Measurements from ENCODE around the gene PGBD2. TPM values are rescaled to one million over a fixed set of nuclear protein-coding genes. Genes with fewer than 3 reads are reported as not detected.

The PGBD2 gene
- total and polyA plus RNA-seq, 2 of the 13 experiments (the other 11 are each of a cell fraction or from before 2014, with no cell fraction given): 6.0 to 7.4 TPM

DNA sequence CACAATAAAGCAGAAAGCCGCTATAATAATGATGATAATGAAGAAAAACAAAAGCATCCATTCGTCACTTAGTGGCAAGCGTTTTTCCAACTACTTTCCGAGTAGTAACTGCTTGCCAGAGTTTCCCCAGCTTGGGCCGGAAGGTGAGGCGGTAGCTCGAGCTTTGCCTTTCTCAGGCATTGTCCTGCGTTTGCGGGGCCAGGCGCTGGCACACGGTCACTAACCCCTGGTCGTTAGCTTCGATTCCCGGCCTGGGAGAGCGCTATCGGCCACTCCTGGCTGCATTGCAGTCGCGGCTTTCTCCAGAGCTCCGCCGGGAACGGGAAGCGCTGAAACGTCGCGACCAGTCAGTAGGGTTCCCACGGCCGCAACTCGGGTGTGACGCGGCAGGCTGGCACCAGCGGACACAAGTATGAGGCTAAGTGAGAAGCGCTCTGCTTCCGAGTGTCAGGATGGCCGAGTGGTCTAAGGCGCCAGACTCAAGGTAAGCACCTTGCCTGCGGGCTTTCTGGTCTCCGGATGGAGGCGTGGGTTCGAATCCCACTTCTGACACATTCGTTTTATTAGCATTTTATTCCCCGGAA lies 32.5 kb upstream of the PGBD2 start (continued):
- TF ChIP-seq, protein P1, sequence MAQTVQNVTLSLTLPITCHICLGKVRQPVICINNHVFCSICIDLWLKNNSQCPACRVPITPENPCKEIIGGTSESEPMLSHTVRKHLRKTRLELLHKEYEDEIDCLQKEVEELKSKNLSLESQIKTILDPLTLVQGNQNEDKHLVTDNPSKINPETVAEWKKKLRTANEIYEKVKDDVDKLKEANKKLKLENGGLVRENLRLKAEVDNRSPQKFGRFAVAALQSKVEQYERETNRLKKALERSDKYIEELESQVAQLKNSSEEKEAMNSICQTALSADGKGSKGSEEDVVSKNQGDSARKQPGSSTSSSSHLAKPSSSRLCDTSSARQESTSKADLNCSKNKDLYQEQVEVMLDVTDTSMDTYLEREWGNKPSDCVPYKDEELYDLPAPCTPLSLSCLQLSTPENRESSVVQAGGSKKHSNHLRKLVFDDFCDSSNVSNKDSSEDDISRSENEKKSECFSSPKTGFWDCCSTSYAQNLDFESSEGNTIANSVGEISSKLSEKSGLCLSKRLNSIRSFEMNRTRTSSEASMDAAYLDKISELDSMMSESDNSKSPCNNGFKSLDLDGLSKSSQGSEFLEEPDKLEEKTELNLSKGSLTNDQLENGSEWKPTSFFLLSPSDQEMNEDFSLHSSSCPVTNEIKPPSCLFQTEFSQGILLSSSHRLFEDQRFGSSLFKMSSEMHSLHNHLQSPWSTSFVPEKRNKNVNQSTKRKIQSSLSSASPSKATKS (CRISPR knock-in tag; IDR thresholded peaks at IDR 0.05): peak; percentile 43; the same call in 1 of the 2 replicates
- TF ChIP-seq ETV6 (CRISPR knock-in tag; conservative IDR thresholded peaks at IDR 0.05) (peak; percentile 55), ZNF530 (CRISPR knock-in tag; IDR thresholded peaks at IDR 0.05; ENCODE audit: low read depth) (no peak), PITX1 (CRISPR knock-in tag; IDR thresholded peaks at IDR 0.05) (peak; percentile 3; the same call in 1 of the 2 replicates), ZNF235 (CRISPR knock-in tag; IDR thresholded peaks at IDR 0.05; ENCODE audit: borderline replicate concordance) (peak; percentile 96), ZNF329 (CRISPR knock-in tag; IDR thresholded peaks at IDR 0.05; ENCODE audit: low read depth) (no peak), TARDBP (CRISPR knock-in tag; IDR thresholded peaks at IDR 0.05) (peak; percentile 63; the same call in 1 of the 2 replicates), MAF1 (CRISPR knock-in tag; IDR thresholded peaks at IDR 0.05; ENCODE audit: borderline replicate concordance) (peak; percentile 99), ZNF564 (CRISPR knock-in tag; IDR thresholded peaks at IDR 0.05) (0 out of 2 replicates have a peak, but pooled peaks have one; percentile 31)
- TF ChIP-seq, protein P2, sequence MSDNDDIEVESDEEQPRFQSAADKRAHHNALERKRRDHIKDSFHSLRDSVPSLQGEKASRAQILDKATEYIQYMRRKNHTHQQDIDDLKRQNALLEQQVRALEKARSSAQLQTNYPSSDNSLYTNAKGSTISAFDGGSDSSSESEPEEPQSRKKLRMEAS (IDR thresholded peaks at IDR 0.05): 0 out of 2 replicates have a peak, but pooled peaks have one; percentile 0
- TF ChIP-seq, protein P3, sequence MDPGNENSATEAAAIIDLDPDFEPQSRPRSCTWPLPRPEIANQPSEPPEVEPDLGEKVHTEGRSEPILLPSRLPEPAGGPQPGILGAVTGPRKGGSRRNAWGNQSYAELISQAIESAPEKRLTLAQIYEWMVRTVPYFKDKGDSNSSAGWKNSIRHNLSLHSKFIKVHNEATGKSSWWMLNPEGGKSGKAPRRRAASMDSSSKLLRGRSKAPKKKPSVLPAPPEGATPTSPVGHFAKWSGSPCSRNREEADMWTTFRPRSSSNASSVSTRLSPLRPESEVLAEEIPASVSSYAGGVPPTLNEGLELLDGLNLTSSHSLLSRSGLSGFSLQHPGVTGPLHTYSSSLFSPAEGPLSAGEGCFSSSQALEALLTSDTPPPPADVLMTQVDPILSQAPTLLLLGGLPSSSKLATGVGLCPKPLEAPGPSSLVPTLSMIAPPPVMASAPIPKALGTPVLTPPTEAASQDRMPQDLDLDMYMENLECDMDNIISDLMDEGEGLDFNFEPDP (CRISPR knock-in tag; conservative IDR thresholded peaks at IDR 0.05): 0 out of 2 replicates have a peak, but pooled peaks have one; percentile 16
- TF ChIP-seq, protein P4, sequence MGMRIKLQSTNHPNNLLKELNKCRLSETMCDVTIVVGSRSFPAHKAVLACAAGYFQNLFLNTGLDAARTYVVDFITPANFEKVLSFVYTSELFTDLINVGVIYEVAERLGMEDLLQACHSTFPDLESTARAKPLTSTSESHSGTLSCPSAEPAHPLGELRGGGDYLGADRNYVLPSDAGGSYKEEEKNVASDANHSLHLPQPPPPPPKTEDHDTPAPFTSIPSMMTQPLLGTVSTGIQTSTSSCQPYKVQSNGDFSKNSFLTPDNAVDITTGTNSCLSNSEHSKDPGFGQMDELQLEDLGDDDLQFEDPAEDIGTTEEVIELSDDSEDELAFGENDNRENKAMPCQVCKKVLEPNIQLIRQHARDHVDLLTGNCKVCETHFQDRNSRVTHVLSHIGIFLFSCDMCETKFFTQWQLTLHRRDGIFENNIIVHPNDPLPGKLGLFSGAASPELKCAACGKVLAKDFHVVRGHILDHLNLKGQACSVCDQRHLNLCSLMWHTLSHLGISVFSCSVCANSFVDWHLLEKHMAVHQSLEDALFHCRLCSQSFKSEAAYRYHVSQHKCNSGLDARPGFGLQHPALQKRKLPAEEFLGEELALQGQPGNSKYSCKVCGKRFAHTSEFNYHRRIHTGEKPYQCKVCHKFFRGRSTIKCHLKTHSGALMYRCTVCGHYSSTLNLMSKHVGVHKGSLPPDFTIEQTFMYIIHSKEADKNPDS (CRISPR knock-in tag; IDR thresholded peaks at IDR 0.05): peak; percentile 78
- TF ChIP-seq, protein P5, sequence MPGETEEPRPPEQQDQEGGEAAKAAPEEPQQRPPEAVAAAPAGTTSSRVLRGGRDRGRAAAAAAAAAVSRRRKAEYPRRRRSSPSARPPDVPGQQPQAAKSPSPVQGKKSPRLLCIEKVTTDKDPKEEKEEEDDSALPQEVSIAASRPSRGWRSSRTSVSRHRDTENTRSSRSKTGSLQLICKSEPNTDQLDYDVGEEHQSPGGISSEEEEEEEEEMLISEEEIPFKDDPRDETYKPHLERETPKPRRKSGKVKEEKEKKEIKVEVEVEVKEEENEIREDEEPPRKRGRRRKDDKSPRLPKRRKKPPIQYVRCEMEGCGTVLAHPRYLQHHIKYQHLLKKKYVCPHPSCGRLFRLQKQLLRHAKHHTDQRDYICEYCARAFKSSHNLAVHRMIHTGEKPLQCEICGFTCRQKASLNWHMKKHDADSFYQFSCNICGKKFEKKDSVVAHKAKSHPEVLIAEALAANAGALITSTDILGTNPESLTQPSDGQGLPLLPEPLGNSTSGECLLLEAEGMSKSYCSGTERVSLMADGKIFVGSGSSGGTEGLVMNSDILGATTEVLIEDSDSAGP (CRISPR knock-in tag; IDR thresholded peaks at IDR 0.05; ENCODE audit: borderline replicate concordance): peak; percentile 92; the same call in 1 of the 2 replicates
- TF ChIP-seq, protein P6, sequence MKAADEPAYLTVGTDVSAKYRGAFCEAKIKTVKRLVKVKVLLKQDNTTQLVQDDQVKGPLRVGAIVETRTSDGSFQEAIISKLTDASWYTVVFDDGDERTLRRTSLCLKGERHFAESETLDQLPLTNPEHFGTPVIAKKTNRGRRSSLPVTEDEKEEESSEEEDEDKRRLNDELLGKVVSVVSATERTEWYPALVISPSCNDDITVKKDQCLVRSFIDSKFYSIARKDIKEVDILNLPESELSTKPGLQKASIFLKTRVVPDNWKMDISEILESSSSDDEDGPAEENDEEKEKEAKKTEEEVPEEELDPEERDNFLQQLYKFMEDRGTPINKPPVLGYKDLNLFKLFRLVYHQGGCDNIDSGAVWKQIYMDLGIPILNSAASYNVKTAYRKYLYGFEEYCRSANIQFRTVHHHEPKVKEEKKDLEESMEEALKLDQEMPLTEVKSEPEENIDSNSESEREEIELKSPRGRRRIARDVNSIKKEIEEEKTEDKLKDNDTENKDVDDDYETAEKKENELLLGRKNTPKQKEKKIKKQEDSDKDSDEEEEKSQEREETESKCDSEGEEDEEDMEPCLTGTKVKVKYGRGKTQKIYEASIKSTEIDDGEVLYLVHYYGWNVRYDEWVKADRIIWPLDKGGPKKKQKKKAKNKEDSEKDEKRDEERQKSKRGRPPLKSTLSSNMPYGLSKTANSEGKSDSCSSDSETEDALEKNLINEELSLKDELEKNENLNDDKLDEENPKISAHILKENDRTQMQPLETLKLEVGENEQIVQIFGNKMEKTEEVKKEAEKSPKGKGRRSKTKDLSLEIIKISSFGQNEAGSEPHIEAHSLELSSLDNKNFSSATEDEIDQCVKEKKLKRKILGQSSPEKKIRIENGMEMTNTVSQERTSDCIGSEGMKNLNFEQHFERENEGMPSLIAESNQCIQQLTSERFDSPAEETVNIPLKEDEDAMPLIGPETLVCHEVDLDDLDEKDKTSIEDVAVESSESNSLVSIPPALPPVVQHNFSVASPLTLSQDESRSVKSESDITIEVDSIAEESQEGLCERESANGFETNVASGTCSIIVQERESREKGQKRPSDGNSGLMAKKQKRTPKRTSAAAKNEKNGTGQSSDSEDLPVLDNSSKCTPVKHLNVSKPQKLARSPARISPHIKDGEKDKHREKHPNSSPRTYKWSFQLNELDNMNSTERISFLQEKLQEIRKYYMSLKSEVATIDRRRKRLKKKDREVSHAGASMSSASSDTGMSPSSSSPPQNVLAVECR (CRISPR knock-in tag; IDR thresholded peaks at IDR 0.05; ENCODE audit: borderline replicate concordance): peak; percentile 74

Data from HepG2 (cell line).